HEK293 (cell line): ENCODE results near the gene DAPK2.

Experiments
- CTCF ChIP-seq: fragments of 450-650 bp; formaldehyde crosslinking; IDR thresholded peaks from 2 replicates; pipeline ENCODE4 v1.5.1; 2016; ENCODE audit warnings: missing biosample characterization, missing genetic modification characterization
- GLIS2 ChIP-seq: fragments of 450-650 bp; formaldehyde crosslinking; IDR thresholded peaks from 2 replicates; pipeline ENCODE4 v1.5.1; 2016; ENCODE audit warnings: missing biosample characterization, missing genetic modification characterization
- KLF17 ChIP-seq: fragments of 450-650 bp; formaldehyde crosslinking; IDR thresholded peaks from 2 replicates; pipeline ENCODE4 v1.5.1; 2016; ENCODE audit warnings: missing biosample characterization, missing genetic modification characterization
- ZBTB1 ChIP-seq: fragments of 450-650 bp; formaldehyde crosslinking; IDR thresholded peaks from 2 replicates; pipeline ENCODE4 v1.5.1; 2016; ENCODE audit warnings: missing biosample characterization, missing genetic modification characterization
- ZBTB8A ChIP-seq: fragments of 450-650 bp; formaldehyde crosslinking; IDR thresholded peaks from 2 replicates; pipeline ENCODE4 v1.5.1; 2016; ENCODE audit warnings: missing biosample characterization, missing genetic modification characterization
- ZNF23 ChIP-seq: fragments of 450-650 bp; formaldehyde crosslinking; IDR thresholded peaks from 2 replicates; pipeline ENCODE4 v1.5.1; 2016; ENCODE audit warnings: missing biosample characterization, missing genetic modification characterization, borderline replicate concordance
- ZNF544 ChIP-seq: fragments of 450-650 bp; formaldehyde crosslinking; IDR thresholded peaks from 2 replicates; pipeline ENCODE4 v1.5.0; 2017; ENCODE audit warnings: missing biosample characterization, missing genetic modification characterization
- ZNF571 ChIP-seq: fragments of 450-650 bp; formaldehyde crosslinking; IDR thresholded peaks from 2 replicates; pipeline ENCODE4 v1.5.0; 2017; ENCODE audit warnings: missing biosample characterization, missing genetic modification characterization
- ZNF600 ChIP-seq: fragments of 450-650 bp; formaldehyde crosslinking; IDR thresholded peaks from 2 replicates; pipeline ENCODE4 v1.5.1; 2016; ENCODE audit warnings: missing biosample characterization, missing genetic modification characterization
- ZNF747 ChIP-seq: fragments of 450-650 bp; formaldehyde crosslinking; IDR thresholded peaks from 2 replicates; pipeline ENCODE4 v1.5.1; 2016; ENCODE audit warnings: missing biosample characterization, missing genetic modification characterization

- TF ChIP-seq CTCF (tag by site-specific recombination) (no peak), ZBTB8A (tag by site-specific recombination) (no peak), KLF17 (tag by site-specific recombination) (no peak), ZNF600 (no peak), GLIS2 (tag by site-specific recombination) (no peak), ZNF544 (tag by site-specific recombination) (no peak), ZBTB1 (no peak), ZNF23 (tag by site-specific recombination) (no peak), ZNF747 (tag by site-specific recombination) (no peak), ZNF571 (no peak)
Observed at GRCh38 chr15:64017591-64018163, 28.6 kb downstream of the DAPK2 start.
